SU-DHL-6 (cell line): Measurements from ENCODE around the gene TWF1.

Experiments used
- H2AFZ ChIP-seq: fragments of 200-600 bp; sonication (generic); 2 replicates; pipeline ENCODE4 v1.6.1; 2014; ENCODE audit warnings: low read depth, mild to moderate bottlenecking, moderate library complexity, mixed read lengths, antibody characterized with exemption, low read length; ENCODE audit not compliant: severe bottlenecking
- H3F3A ChIP-seq: fragments of 200-600 bp; shearing (Covaris generic); 2 replicates; pipeline ENCODE4 v1.6.0; 2016; ENCODE audit warnings: antibody characterized with exemption, mild to moderate bottlenecking; ENCODE audit not compliant: insufficient read depth
- H3K27ac ChIP-seq: fragments of 200-600 bp; sonication (generic); 2 replicates; pipeline ENCODE4 v1.5.1; 2016; ENCODE audit warnings: low read depth, mild to moderate bottlenecking, low read length, moderate library complexity, mixed read lengths
- H3K27me3 ChIP-seq: fragments of 200-600 bp; sonication (generic), shearing (Covaris generic); 2 replicates; pipeline ENCODE4 v1.6.0; 2014; ENCODE audit warnings: mild to moderate bottlenecking, low read length
- H3K36me3 ChIP-seq: fragments of 200-600 bp; sonication (generic); 2 replicates; pipeline ENCODE4 v1.6.1; 2014; ENCODE audit warnings: mild to moderate bottlenecking, low read length, mixed read lengths
- H3K4me2 ChIP-seq: fragments of 300-600, 200-600 bp; shearing (Covaris generic), sonication (generic); 2 replicates; pipeline ENCODE4 v1.6.0; 2014; ENCODE audit warnings: low read length, low read depth, mild to moderate bottlenecking; ENCODE audit not compliant: poor library complexity, severe bottlenecking
- H3K4me3 ChIP-seq: fragments of 200-600 bp; sonication (generic); 2 replicates; pipeline ENCODE4 v1.5.1; 2014; ENCODE audit warnings: antibody characterized with exemption, low read length, mild to moderate bottlenecking, mixed read lengths; ENCODE audit not compliant: insufficient read depth, poor library complexity, severe bottlenecking
- H3K79me2 ChIP-seq: fragments of 200-600 bp; sonication (generic); 2 replicates; pipeline ENCODE4 v1.6.1; 2014; ENCODE audit warnings: mild to moderate bottlenecking, low read length, moderate library complexity; ENCODE audit not compliant: insufficient read depth
- H3K9ac ChIP-seq: fragments of 200-600 bp; sonication (generic); 2 replicates; pipeline ENCODE4 v1.7.0; 2014; ENCODE audit warnings: mild to moderate bottlenecking, low read length
- H3K9me2 ChIP-seq: fragments of 200-600 bp; sonication (generic); replicated peaks from 2 replicates; pipeline ENCODE4 v1.6.1; 2014; ENCODE audit warnings: low read length; ENCODE audit not compliant: insufficient read depth
- H3K9me3 ChIP-seq: fragments of 200-600 bp; sonication (generic); 2 replicates; pipeline ENCODE4 v1.6.1; 2014; ENCODE audit warnings: low read length, mixed read lengths; ENCODE audit not compliant: insufficient read depth
- H4K20me1 ChIP-seq: fragments of 200-600 bp; sonication (generic); 2 replicates; pipeline ENCODE4 v1.6.1; 2014; ENCODE audit warnings: low read depth, mild to moderate bottlenecking, antibody characterized with exemption, low read length, moderate library complexity, mixed read lengths
- EZH2phosphoT487 ChIP-seq: fragments of 200-600 bp; sonication (generic), shearing (Covaris generic); conservative IDR thresholded peaks from 2 replicates; pipeline ENCODE4 v1.6.1; 2018; ENCODE audit warnings: mild to moderate bottlenecking, antibody characterized with exemption, low read length, moderate library complexity, mixed read lengths
- TF ChIP-seq, protein P1 (sequence below): fragments of 200-600 bp; sonication (generic); IDR thresholded peaks from one replicate; pipeline ENCODE4 v1.5.1; 2017; ENCODE audit warnings: antibody characterized with exemption, mild to moderate bottlenecking, low read length, moderate library complexity; ENCODE audit not compliant: insufficient read depth, poor library complexity, severe bottlenecking

TWF1 gene

GRCh38 chr12:43805860-43806736 is at the start of gene TWF1:
TWF1 (minus strand) TSS chr12:43806317; CDS start chr12:43806245, 72 bp downstream.
- Histone ChIP-seq H3K27me3 (no peaks in the 10 kb centered on the region), H3K4me2 (peak within 1 kb of the TSS; percentile 92), H3K27ac (peak within 1 kb of the TSS; percentile 86), H3K79me2 (peaks cover 41% of the 10 kb centered on the region), H3F3A (no peaks in the 10 kb centered on the region), H3K4me3 (peak within 1 kb of the TSS; percentile 97), H3K9me3 (no peaks in the 10 kb centered on the region), H3K36me3 (peaks cover 26% of the 10 kb centered on the region), H3K9me2 (no peaks in the 10 kb centered on the region), H3K9ac (peak within 1 kb of the TSS; percentile 89), H2AFZ (peak within 1 kb of the TSS; percentile 83), H4K20me1 (peaks cover 9% of the 10 kb centered on the region)
- TF ChIP-seq, protein P1, sequence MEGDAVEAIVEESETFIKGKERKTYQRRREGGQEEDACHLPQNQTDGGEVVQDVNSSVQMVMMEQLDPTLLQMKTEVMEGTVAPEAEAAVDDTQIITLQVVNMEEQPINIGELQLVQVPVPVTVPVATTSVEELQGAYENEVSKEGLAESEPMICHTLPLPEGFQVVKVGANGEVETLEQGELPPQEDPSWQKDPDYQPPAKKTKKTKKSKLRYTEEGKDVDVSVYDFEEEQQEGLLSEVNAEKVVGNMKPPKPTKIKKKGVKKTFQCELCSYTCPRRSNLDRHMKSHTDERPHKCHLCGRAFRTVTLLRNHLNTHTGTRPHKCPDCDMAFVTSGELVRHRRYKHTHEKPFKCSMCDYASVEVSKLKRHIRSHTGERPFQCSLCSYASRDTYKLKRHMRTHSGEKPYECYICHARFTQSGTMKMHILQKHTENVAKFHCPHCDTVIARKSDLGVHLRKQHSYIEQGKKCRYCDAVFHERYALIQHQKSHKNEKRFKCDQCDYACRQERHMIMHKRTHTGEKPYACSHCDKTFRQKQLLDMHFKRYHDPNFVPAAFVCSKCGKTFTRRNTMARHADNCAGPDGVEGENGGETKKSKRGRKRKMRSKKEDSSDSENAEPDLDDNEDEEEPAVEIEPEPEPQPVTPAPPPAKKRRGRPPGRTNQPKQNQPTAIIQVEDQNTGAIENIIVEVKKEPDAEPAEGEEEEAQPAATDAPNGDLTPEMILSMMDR: no peak
- TF ChIP-seq EZH2phosphoT487: no peak

DNA sequence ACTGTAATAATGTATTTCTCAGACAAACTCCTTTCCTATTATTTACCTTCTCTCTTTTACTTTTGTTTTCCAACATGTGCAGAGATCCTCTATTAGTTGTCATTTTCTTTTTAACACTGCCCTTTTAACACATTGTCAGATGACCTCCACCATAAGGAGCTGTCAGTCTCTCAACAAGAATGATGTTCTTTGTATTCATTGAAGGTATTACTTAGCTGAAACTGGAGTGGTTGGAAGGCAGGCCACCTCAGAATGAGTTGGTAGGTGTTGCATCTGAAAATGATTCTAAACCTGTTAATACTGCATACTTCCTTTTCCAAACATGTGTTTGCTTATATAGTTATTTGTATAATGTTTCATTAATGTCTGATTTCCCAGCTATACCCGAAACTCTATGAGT is 46.6 kb upstream of the TWF1 start:
- H3K9me2 ChIP-seq: no peaks in the 10 kb centered on the region
- no peaks in the 10 kb centered on the region for H3K36me3 ChIP-seq
- H3K27ac ChIP-seq: no peak overlapping the region
- no peaks in the 10 kb centered on the region for H3F3A ChIP-seq
- H2AFZ ChIP-seq: no peak overlapping the region
- H3K79me2 ChIP-seq: no peaks in the 10 kb centered on the region
- H3K4me2 ChIP-seq: no peak overlapping the region
- no peak overlapping the region for H3K4me3 ChIP-seq
- no peaks in the 10 kb centered on the region for H3K27me3 ChIP-seq
- no peaks in the 10 kb centered on the region for H3K9me3 ChIP-seq
- no peaks in the 10 kb centered on the region for H4K20me1 ChIP-seq
- TF ChIP-seq, protein P1: no peak
- TF ChIP-seq EZH2phosphoT487: no peak
- H3K9ac ChIP-seq: no peak overlapping the region

DNA sequence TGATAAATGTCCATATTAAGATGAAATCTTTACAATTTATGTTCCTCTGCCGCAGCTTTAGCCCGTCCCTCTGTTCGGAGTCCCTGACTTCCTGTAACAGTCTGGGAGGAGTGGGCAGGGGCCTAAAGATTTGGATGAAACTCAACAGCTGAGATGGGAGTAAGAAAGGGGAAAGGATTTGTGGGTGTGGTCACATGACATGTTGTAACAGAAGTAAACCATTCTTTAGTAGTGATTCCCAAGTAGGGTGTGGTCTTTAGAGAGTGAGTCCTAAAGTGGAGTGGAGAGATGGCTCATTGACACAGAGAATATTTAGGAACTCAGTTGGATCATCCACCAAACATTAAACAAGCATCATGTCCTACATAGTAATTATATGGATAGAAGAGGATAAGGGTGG is 42.7 kb upstream of the TWF1 start:
- H3K9ac ChIP-seq: no peak overlapping the region
- H3K36me3 ChIP-seq: 0 out of 2 replicates have a peak, but pooled peaks cover 3% of the 10 kb centered on the region
- H3K9me3 ChIP-seq: no peaks in the 10 kb centered on the region
- H4K20me1 ChIP-seq: no peaks in the 10 kb centered on the region
- no peak overlapping the region for H3K27ac ChIP-seq
- no peak overlapping the region for H2AFZ ChIP-seq
- no peaks in the 10 kb centered on the region for H3K27me3 ChIP-seq
- H3K4me2 ChIP-seq: no peak overlapping the region
- TF ChIP-seq, protein P1: no peak
- no peak for TF ChIP-seq EZH2phosphoT487
- H3K9me2 ChIP-seq: no peaks in the 10 kb centered on the region
- no peaks in the 10 kb centered on the region for H3F3A ChIP-seq
- H3K79me2 ChIP-seq: no peaks in the 10 kb centered on the region
- H3K4me3 ChIP-seq: no peak overlapping the region
